GM21381 (cell line): Measurements from ENCODE around the gene FAM120A.

ENCODE experiments used
- ATAC-seq: cut with Tn5 transposase; IDR thresholded peaks from one replicate; pipeline ENCODE4 v1.9.1; 2021; ENCODE audit warnings: mild to moderate bottlenecking, moderate library complexity; ENCODE audit not compliant: unreplicated experiment

The FAM120A gene

GRCh38 chr9:93612052-93612795 is 160.7 kb downstream of the FAM120A start:
- ATAC-seq, result no peak

- ATAC-seq, result no peak
These were observed 161.3 kb downstream of the FAM120A start for GRCh38 chr9:93612796-93613154.

GRCh38 chr9:93613174-93613573 is 161.7 kb downstream of the FAM120A start:
- no peak for ATAC-seq

GRCh38 chr9:93613791-93614190 is 162.3 kb downstream of the FAM120A start:
- no peak for ATAC-seq

- ATAC-seq, result no peak
These were observed 163.5 kb downstream of the FAM120A start for GRCh38 chr9:93614830-93615468.
